ENCODE results near the gene CACNA1C. TPM values are rescaled to one million over a fixed set of nuclear protein-coding genes. Genes with fewer than 3 reads are reported as not detected.

Gene CACNA1C
- polyA plus RNA-seq, 2 donors: 2.1 to 2.5 TPM

GRCh38 chr12:2654741-2655140 lies 602.0 kb downstream of the CACNA1C start:
- Histone ChIP-seq H3K27ac (ENCODE audit: low read depth in 2 of 2, low read length in 1 of 2) (no peak overlapping the region), H3K4me1 (ENCODE audit: control insufficient read depth in 2 of 2, insufficient read depth in 2 of 2, low read length in 1 of 2) (no peaks in the 10 kb centered on the region), H3K9me3 (ENCODE audit: control insufficient read depth in 2 of 2, insufficient read depth in 1 of 2, low read depth in 1 of 2, low read length in 1 of 2) (no peaks in the 10 kb centered on the region), H3K4me3 (ENCODE audit: low read depth in 1 of 2, low read length in 2 of 2) (no peak overlapping the region), H3K36me3 (ENCODE audit: control insufficient read depth in 2 of 2, insufficient read depth in 2 of 2, low read length in 1 of 2) (peaks cover 0 to 2% of the 10 kb centered on the region in 2 donors), H3K27me3 (ENCODE audit: control insufficient read depth in 1 of 2, insufficient read depth in 2 of 2, low read length in 2 of 2) (no peaks in the 10 kb centered on the region)
- 64 to 66% methylated on average over 4 of the region's 4 CpGs for WGBS, 2 donors

- no peaks in the 10 kb centered on the region for H3K27me3 ChIP-seq (ENCODE audit: control insufficient read depth in 1 of 2, insufficient read depth in 2 of 2, low read length in 2 of 2)
- WGBS, 2 donors: 96 to 98% methylated on average over 2 of the region's 2 CpGs
- no peaks in the 10 kb centered on the region for H3K4me1 ChIP-seq (ENCODE audit: control insufficient read depth in 2 of 2, insufficient read depth in 2 of 2, low read length in 1 of 2)
- no peak overlapping the region for H3K27ac ChIP-seq (ENCODE audit: low read depth in 2 of 2, low read length in 1 of 2)
- peaks cover 0 to 2% of the 10 kb centered on the region in 2 donors for H3K36me3 ChIP-seq (ENCODE audit: control insufficient read depth in 2 of 2, insufficient read depth in 2 of 2, low read length in 1 of 2)
- no peak overlapping the region for H3K4me3 ChIP-seq (ENCODE audit: low read depth in 1 of 2, low read length in 2 of 2)
- no peaks in the 10 kb centered on the region for H3K9me3 ChIP-seq (ENCODE audit: control insufficient read depth in 2 of 2, insufficient read depth in 1 of 2, low read depth in 1 of 2, low read length in 1 of 2)
Measured at GRCh38 chr12:2662524-2662923, 609.7 kb downstream of the CACNA1C start.

GRCh38 chr12:2664721-2665577 lies 612.2 kb downstream of the CACNA1C start:
- Histone ChIP-seq H3K36me3 (ENCODE audit: control insufficient read depth in 2 of 2, insufficient read depth in 2 of 2, low read length in 1 of 2) (peaks cover 0 to 2% of the 10 kb centered on the region in 2 donors), H3K9me3 (ENCODE audit: control insufficient read depth in 2 of 2, insufficient read depth in 1 of 2, low read depth in 1 of 2, low read length in 1 of 2) (no peaks in the 10 kb centered on the region), H3K27me3 (ENCODE audit: control insufficient read depth in 1 of 2, insufficient read depth in 2 of 2, low read length in 2 of 2) (no peaks in the 10 kb centered on the region), H3K27ac (ENCODE audit: low read depth in 2 of 2, low read length in 1 of 2) (no peak overlapping the region), H3K4me3 (ENCODE audit: low read depth in 1 of 2, low read length in 2 of 2) (no peak overlapping the region), H3K4me1 (ENCODE audit: control insufficient read depth in 2 of 2, insufficient read depth in 2 of 2, low read length in 1 of 2) (no peaks in the 10 kb centered on the region)
- 78 to 80% methylated on average over 7 of the region's 7 CpGs for WGBS, 2 donors

- Histone ChIP-seq H3K4me3 (ENCODE audit: low read depth in 1 of 2, low read length in 2 of 2) (no peak overlapping the region), H3K27me3 (ENCODE audit: control insufficient read depth in 1 of 2, insufficient read depth in 2 of 2, low read length in 2 of 2) (no peaks in the 10 kb centered on the region), H3K27ac (ENCODE audit: low read depth in 2 of 2, low read length in 1 of 2) (no peak overlapping the region), H3K36me3 (ENCODE audit: control insufficient read depth in 2 of 2, insufficient read depth in 2 of 2, low read length in 1 of 2) (peaks cover 0 to 2% of the 10 kb centered on the region in 2 donors), H3K4me1 (ENCODE audit: control insufficient read depth in 2 of 2, insufficient read depth in 2 of 2, low read length in 1 of 2) (no peaks in the 10 kb centered on the region), H3K9me3 (ENCODE audit: control insufficient read depth in 2 of 2, insufficient read depth in 1 of 2, low read depth in 1 of 2, low read length in 1 of 2) (no peaks in the 10 kb centered on the region)
- WGBS, 2 donors: 82 to 85% methylated on average over 11 of the region's 11 CpGs
Measured at GRCh38 chr12:2666411-2666810, 613.6 kb downstream of the CACNA1C start.

- no peaks in the 10 kb centered on the region for H3K27me3 ChIP-seq (ENCODE audit: control insufficient read depth in 1 of 2, insufficient read depth in 2 of 2, low read length in 2 of 2)
- H3K27ac ChIP-seq (ENCODE audit: low read depth in 2 of 2, low read length in 1 of 2): no peak overlapping the region
- WGBS, 2 donors: 85 to 88% methylated on average over 3 of the region's 3 CpGs
- no peak overlapping the region for H3K4me3 ChIP-seq (ENCODE audit: low read depth in 1 of 2, low read length in 2 of 2)
- no peaks in the 10 kb centered on the region for H3K9me3 ChIP-seq (ENCODE audit: control insufficient read depth in 2 of 2, insufficient read depth in 1 of 2, low read depth in 1 of 2, low read length in 1 of 2)
- no peaks in the 10 kb centered on the region for H3K4me1 ChIP-seq (ENCODE audit: control insufficient read depth in 2 of 2, insufficient read depth in 2 of 2, low read length in 1 of 2)
- peaks cover 0 to 2% of the 10 kb centered on the region in 2 donors for H3K36me3 ChIP-seq (ENCODE audit: control insufficient read depth in 2 of 2, insufficient read depth in 2 of 2, low read length in 1 of 2)
Measured at GRCh38 chr12:2666846-2667245, 614.1 kb downstream of the CACNA1C start.

GRCh38 chr12:2667716-2668440 lies 615.1 kb downstream of the CACNA1C start:
- H3K27ac ChIP-seq (ENCODE audit: low read depth in 2 of 2, low read length in 1 of 2): no peak overlapping the region
- H3K27me3 ChIP-seq (ENCODE audit: control insufficient read depth in 1 of 2, insufficient read depth in 2 of 2, low read length in 2 of 2): no peaks in the 10 kb centered on the region
- H3K4me1 ChIP-seq (ENCODE audit: control insufficient read depth in 2 of 2, insufficient read depth in 2 of 2, low read length in 1 of 2): no peaks in the 10 kb centered on the region
- peaks cover 0 to 2% of the 10 kb centered on the region in 2 donors for H3K36me3 ChIP-seq (ENCODE audit: control insufficient read depth in 2 of 2, insufficient read depth in 2 of 2, low read length in 1 of 2)
- WGBS, 2 donors: 86 to 88% methylated on average over 17 of the region's 17 CpGs
- no peaks in the 10 kb centered on the region for H3K9me3 ChIP-seq (ENCODE audit: control insufficient read depth in 2 of 2, insufficient read depth in 1 of 2, low read depth in 1 of 2, low read length in 1 of 2)
- H3K4me3 ChIP-seq (ENCODE audit: low read depth in 1 of 2, low read length in 2 of 2): no peak overlapping the region

GRCh38 chr12:2668816-2669215 lies 616.0 kb downstream of the CACNA1C start:
- Histone ChIP-seq H3K27me3 (ENCODE audit: control insufficient read depth in 1 of 2, insufficient read depth in 2 of 2, low read length in 2 of 2) (no peaks in the 10 kb centered on the region), H3K9me3 (ENCODE audit: control insufficient read depth in 2 of 2, insufficient read depth in 1 of 2, low read depth in 1 of 2, low read length in 1 of 2) (no peaks in the 10 kb centered on the region), H3K4me1 (ENCODE audit: control insufficient read depth in 2 of 2, insufficient read depth in 2 of 2, low read length in 1 of 2) (no peaks in the 10 kb centered on the region), H3K4me3 (ENCODE audit: low read depth in 1 of 2, low read length in 2 of 2) (no peak overlapping the region), H3K36me3 (ENCODE audit: control insufficient read depth in 2 of 2, insufficient read depth in 2 of 2, low read length in 1 of 2) (peaks cover 0 to 2% of the 10 kb centered on the region in 2 donors), H3K27ac (ENCODE audit: low read depth in 2 of 2, low read length in 1 of 2) (no peak overlapping the region)
- WGBS, 2 donors: 89 to 91% methylated on average over 17 of the region's 17 CpGs

- Histone ChIP-seq H3K27ac (ENCODE audit: low read depth in 2 of 2, low read length in 1 of 2) (no peak overlapping the region), H3K4me3 (ENCODE audit: low read depth in 1 of 2, low read length in 2 of 2) (no peak overlapping the region), H3K36me3 (ENCODE audit: control insufficient read depth in 2 of 2, insufficient read depth in 2 of 2, low read length in 1 of 2) (peaks cover 0 to 2% of the 10 kb centered on the region in 2 donors), H3K9me3 (ENCODE audit: control insufficient read depth in 2 of 2, insufficient read depth in 1 of 2, low read depth in 1 of 2, low read length in 1 of 2) (no peaks in the 10 kb centered on the region), H3K4me1 (ENCODE audit: control insufficient read depth in 2 of 2, insufficient read depth in 2 of 2, low read length in 1 of 2) (no peaks in the 10 kb centered on the region), H3K27me3 (ENCODE audit: control insufficient read depth in 1 of 2, insufficient read depth in 2 of 2, low read length in 2 of 2) (no peaks in the 10 kb centered on the region)
- WGBS, 2 donors: 93 to 95% methylated on average over 8 of the region's 8 CpGs
Measured at GRCh38 chr12:2669560-2669959, 616.8 kb downstream of the CACNA1C start.

GRCh38 chr12:2672863-2673262 lies 620.1 kb downstream of the CACNA1C start:
- Histone ChIP-seq H3K9me3 (ENCODE audit: control insufficient read depth in 2 of 2, insufficient read depth in 1 of 2, low read depth in 1 of 2, low read length in 1 of 2) (no peaks in the 10 kb centered on the region), H3K27me3 (ENCODE audit: control insufficient read depth in 1 of 2, insufficient read depth in 2 of 2, low read length in 2 of 2) (no peaks in the 10 kb centered on the region), H3K27ac (ENCODE audit: low read depth in 2 of 2, low read length in 1 of 2) (no peak overlapping the region), H3K4me1 (ENCODE audit: control insufficient read depth in 2 of 2, insufficient read depth in 2 of 2, low read length in 1 of 2) (no peaks in the 10 kb centered on the region), H3K4me3 (ENCODE audit: low read depth in 1 of 2, low read length in 2 of 2) (no peak overlapping the region), H3K36me3 (ENCODE audit: control insufficient read depth in 2 of 2, insufficient read depth in 2 of 2, low read length in 1 of 2) (peaks cover 0 to 2% of the 10 kb centered on the region in 2 donors)
- WGBS, 2 donors: 91 to 97% methylated on average over 10 of the region's 10 CpGs

All from esophagus (tissue), 2 donors.